ENCODE results near the gene MARCOL.
A peak's percentile ranks its signal among the peaks of the same experiment; 100 is the strongest.

Gene MARCOL

DNA sequence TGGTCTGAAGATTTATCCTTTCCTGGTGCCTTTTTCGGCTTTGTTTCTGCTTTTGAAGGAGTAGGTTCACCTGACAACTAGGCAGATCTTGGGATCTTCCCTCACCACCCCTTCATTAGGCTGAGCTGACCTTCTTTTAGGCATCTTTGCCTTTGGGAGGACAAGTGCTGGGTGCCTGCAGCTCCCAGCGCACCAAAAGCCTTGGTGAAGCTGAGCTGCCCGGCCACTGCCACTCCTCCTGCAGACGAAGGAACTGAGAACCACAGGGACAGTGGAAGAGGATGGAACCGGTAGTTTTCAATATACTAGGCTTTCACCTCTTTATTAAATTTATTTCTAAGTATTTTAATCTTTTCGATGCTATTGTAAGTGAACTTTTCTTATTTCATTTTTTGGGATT, 16.8 kb upstream of the MARCOL start:
- Histone ChIP-seq H3K36me3 (ENCODE audit: insufficient read depth, low read length) (no peaks in the 10 kb centered on the region), H3K9ac (ENCODE audit: low read depth, low read length) (no peak overlapping the region), H3K9me3 (ENCODE audit: insufficient read depth, low read depth, low read length) (no peaks in the 10 kb centered on the region), H3K27ac (ENCODE audit: low read depth, low read length) (no peak overlapping the region), H3K27me3 (ENCODE audit: insufficient read depth, low read length) (no peaks in the 10 kb centered on the region), H3K4me3 (ENCODE audit: low read length) (no peak overlapping the region), H3K4me1 (ENCODE audit: insufficient read depth, low read length) (no peaks in the 10 kb centered on the region)
- WGBS, result 90% methylated on average over 5 of the region's 6 CpGs

DNA sequence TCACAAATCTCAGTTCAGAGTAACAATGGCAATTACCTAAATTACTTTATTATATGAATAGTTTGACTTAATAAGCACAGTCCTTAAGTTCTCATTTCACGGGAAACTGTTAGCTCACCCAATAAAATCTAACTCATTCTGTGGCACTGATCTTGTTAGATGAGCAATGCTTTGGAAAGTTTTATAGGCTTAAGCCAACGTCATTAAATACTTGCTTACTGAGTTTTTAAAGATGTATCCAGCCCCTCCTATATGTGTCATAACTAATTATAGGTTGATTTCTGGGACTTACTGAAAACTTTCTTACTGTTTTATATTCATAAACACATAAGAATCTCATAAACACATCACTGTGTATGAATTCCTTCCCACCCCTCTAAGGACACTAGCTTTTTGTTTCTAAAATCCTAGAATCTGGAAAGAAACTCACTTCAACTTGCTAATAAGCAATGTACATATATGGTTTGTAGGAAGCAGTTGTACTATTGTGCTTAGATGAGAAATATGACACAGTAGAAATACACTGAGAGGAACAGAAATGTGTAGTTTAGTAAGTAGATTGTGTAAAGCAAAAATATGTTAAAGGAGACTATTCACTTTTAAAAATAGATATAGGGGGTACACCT, 14.1 kb upstream of the MARCOL start:
- no peak overlapping the region for H3K4me3 ChIP-seq (ENCODE audit: low read length)
- no peak overlapping the region for H3K27ac ChIP-seq (ENCODE audit: low read depth, low read length)
- H3K27me3 ChIP-seq (ENCODE audit: insufficient read depth, low read length), result no peaks in the 10 kb centered on the region
- no peak overlapping the region for H3K9ac ChIP-seq (ENCODE audit: low read depth, low read length)
- H3K4me1 ChIP-seq (ENCODE audit: insufficient read depth, low read length), result no peaks in the 10 kb centered on the region
- WGBS, result 100% methylated on average over 2 of the region's 2 CpGs
- no peaks in the 10 kb centered on the region for H3K9me3 ChIP-seq (ENCODE audit: insufficient read depth, low read depth, low read length)
- H3K36me3 ChIP-seq (ENCODE audit: insufficient read depth, low read length), result no peaks in the 10 kb centered on the region

DNA sequence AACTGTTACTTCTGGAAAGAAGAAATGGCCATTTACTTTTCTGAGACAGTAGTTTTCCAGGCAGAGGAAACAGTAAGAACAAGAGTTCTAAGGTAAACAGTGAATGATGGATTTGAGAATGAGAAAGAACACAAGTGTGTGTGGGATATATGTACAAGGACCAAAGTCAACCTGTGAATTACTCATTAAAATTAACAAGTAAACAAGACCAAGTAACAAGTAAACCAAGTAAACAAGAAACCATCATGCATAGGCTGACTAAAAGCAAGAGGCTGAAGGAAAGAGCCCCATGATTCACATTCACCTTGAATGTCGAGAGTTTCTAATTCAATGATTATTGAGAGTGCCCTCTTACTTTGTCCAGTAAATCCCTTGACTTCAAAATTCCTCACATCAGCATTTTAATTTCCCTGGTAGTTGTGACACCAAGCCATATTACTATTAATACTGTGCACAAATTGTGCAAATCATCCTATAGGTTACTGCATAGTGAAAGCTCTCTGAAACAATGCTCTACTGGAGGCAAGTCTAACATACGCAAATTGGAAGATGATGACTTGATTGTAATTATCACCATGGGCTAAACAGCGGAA, 9.8 kb upstream of the MARCOL start:
- Histone ChIP-seq H3K4me1 (ENCODE audit: insufficient read depth, low read length) (no peaks in the 10 kb centered on the region; the same call in 1 of the 2 replicates), H3K27ac (ENCODE audit: low read depth, low read length) (no peak overlapping the region)
- WGBS, result 96% methylated on average over 3 of the region's 3 CpGs

DNA sequence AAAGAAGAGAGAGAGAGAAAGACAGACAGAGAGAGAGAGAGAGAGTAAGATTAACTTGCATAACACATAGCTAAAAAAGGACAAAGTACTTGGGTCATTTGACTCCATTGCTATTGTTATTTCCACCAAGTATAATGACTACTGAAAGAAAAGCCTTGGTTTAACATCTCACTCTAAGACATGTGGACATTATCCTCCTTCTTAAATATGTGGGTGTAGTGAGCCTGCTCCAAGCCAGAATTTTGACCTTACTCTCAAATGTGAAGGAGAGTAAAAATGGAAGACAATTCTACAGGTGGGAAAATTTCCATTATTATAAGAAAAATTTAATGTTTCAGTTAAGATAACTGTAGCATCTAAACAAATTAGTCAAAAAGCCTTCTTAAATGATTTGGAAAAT, 8.5 kb upstream of the MARCOL start:
- no peaks in the 10 kb centered on the region for H3K27me3 ChIP-seq (ENCODE audit: insufficient read depth, low read length)
- H3K9ac ChIP-seq (ENCODE audit: low read depth, low read length), result no peak overlapping the region
- H3K36me3 ChIP-seq (ENCODE audit: insufficient read depth, low read length), result no peaks in the 10 kb centered on the region
- no peaks in the 10 kb centered on the region for H3K9me3 ChIP-seq (ENCODE audit: insufficient read depth, low read depth, low read length)
- H3K27ac ChIP-seq (ENCODE audit: low read depth, low read length), result no peak overlapping the region
- H3K4me1 ChIP-seq (ENCODE audit: insufficient read depth, low read length), result no peaks in the 10 kb centered on the region; the same call in 1 of the 2 replicates
- peak overlapping the region; percentile 20; the same call in 1 of the 2 replicates for H3K4me3 ChIP-seq (ENCODE audit: low read length)

More for the DNA sequence above, 9.8 kb upstream of the MARCOL start:
- H3K9me3 ChIP-seq (ENCODE audit: insufficient read depth, low read depth, low read length), result no peaks in the 10 kb centered on the region
- no peaks in the 10 kb centered on the region for H3K36me3 ChIP-seq (ENCODE audit: insufficient read depth, low read length)
- H3K9ac ChIP-seq (ENCODE audit: low read depth, low read length), result no peak overlapping the region
- H3K27me3 ChIP-seq (ENCODE audit: insufficient read depth, low read length), result no peaks in the 10 kb centered on the region
- no peak overlapping the region for H3K4me3 ChIP-seq (ENCODE audit: low read length)

DNA sequence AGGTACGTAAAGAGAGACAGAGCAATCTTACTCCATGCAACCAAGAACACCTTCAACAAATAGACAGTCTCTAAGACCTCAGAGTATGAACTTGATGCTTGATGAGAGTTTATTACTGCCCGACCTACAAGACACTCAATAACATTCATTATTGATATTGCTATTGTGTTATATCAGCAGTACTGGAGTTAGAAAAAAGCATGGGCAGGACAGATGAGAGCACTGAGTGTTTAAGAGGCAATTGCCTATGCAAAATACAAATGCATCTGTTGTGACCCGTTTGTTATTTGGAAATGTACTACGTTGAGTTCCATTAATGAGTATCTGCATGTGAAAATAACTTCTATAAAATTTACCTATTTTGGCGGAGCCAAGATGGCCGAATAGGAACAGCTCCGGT, 8.1 kb upstream of the MARCOL start:
- Histone ChIP-seq H3K27me3 (ENCODE audit: insufficient read depth, low read length) (no peaks in the 10 kb centered on the region), H3K4me3 (ENCODE audit: low read length) (peak overlapping the region; percentile 20; the same call in 1 of the 2 replicates), H3K27ac (ENCODE audit: low read depth, low read length) (no peak overlapping the region), H3K9me3 (ENCODE audit: insufficient read depth, low read depth, low read length) (no peaks in the 10 kb centered on the region), H3K4me1 (ENCODE audit: insufficient read depth, low read length) (no peaks in the 10 kb centered on the region; the same call in 1 of the 2 replicates), H3K36me3 (ENCODE audit: insufficient read depth, low read length) (no peaks in the 10 kb centered on the region), H3K9ac (ENCODE audit: low read depth, low read length) (no peak overlapping the region)
- 96% methylated on average over 5 of the region's 7 CpGs for WGBS

DNA sequence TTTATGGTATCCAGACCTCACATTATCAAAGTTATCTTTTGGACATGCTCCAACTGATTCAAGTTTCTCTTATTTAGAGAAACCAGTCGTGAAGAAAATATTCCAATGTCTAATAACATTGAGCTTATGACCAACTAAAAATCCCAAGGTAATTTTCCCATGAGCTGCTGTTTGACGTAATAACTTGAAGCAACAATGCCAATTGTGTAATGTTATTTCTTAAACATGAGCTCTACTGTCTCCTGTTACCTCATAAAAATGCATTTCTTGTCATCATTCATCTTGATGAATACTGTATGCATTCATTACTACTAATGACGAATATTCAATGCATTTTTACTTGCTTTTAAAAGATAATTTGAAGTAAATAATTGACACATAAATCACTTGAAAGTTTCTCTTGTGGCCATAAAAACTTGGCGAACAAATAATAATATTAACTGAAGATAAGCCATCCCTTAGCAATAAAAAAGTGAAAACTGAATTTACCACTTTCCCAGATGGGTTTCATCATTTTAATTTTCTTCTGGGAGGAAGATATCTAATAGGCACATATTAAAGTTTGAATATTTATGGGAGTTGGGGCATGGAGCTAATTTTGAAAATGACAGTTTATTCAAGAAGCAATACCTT, 424 bp upstream of the MARCOL start:
- H3K36me3 ChIP-seq (ENCODE audit: insufficient read depth, low read length), result no peaks in the 10 kb centered on the region
- no peak overlapping the region for H3K4me3 ChIP-seq (ENCODE audit: low read length)
- H3K27me3 ChIP-seq (ENCODE audit: insufficient read depth, low read length), result no peaks in the 10 kb centered on the region
- H3K9me3 ChIP-seq (ENCODE audit: insufficient read depth, low read depth, low read length), result no peaks in the 10 kb centered on the region
- H3K9ac ChIP-seq (ENCODE audit: low read depth, low read length), result no peak overlapping the region
- WGBS, result 89% methylated on average over 3 of the region's 4 CpGs
- no peak overlapping the region for H3K27ac ChIP-seq (ENCODE audit: low read depth, low read length)
- no peaks in the 10 kb centered on the region for H3K4me1 ChIP-seq (ENCODE audit: insufficient read depth, low read length)

DNA sequence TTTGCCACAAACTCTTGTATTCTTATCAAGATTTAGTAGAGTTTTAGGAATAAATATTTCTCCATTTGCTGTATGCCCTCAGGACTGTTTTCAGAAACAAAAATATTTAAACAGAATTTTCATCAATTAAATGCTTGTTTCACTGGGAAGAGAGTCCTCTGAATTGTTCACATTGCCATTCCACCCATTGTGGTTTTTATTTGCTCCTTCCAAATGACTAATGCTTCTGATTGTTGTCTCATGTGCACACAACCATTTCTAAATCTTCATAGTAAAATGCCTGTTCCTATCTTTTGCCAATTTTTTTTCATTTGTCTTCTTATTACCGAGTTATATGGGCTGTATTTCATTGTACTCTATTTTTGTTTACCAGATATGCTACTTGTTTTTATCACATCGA, 10.6 kb downstream of the MARCOL start:
- Histone ChIP-seq H3K4me3 (ENCODE audit: low read length) (no peak overlapping the region), H3K36me3 (ENCODE audit: insufficient read depth, low read length) (no peaks in the 10 kb centered on the region), H3K27ac (ENCODE audit: low read depth, low read length) (no peak overlapping the region), H3K27me3 (ENCODE audit: insufficient read depth, low read length) (peaks cover 2% of the 10 kb centered on the region; the same call in 1 of the 2 replicates), H3K4me1 (ENCODE audit: insufficient read depth, low read length) (no peaks in the 10 kb centered on the region), H3K9me3 (ENCODE audit: insufficient read depth, low read depth, low read length) (no peaks in the 10 kb centered on the region), H3K9ac (ENCODE audit: low read depth, low read length) (no peak overlapping the region)
- no CpG with 5 or more reads among the region's 2 CpGs for WGBS

DNA sequence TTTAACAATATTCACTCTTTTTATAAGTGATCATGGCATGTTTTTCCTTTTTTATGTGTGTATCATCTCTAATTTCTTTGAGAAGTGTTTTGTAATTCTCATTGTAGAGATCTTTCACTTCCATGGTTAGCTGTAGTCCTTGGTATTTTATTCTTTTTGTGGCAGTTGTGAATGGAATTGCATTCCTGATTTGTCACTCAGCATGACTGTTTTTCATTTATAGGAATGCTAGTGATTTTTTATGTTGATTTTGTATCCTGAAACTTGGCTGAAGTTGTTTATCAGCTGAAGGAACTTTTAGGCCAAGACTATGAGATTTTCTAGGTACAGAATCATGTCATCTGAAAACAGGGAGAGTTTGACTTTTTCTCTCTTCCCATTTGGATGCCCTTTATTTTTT, 17.1 kb downstream of the MARCOL start:
- Histone ChIP-seq H3K27ac (ENCODE audit: low read depth, low read length) (no peak overlapping the region), H3K9ac (ENCODE audit: low read depth, low read length) (no peak overlapping the region), H3K4me3 (ENCODE audit: low read length) (no peak overlapping the region), H3K36me3 (ENCODE audit: insufficient read depth, low read length) (no peaks in the 10 kb centered on the region), H3K27me3 (ENCODE audit: insufficient read depth, low read length) (no peaks in the 10 kb centered on the region), H3K9me3 (ENCODE audit: insufficient read depth, low read depth, low read length) (peaks cover 7% of the 10 kb centered on the region; the same call in 1 of the 2 replicates), H3K4me1 (ENCODE audit: insufficient read depth, low read length) (no peaks in the 10 kb centered on the region)

DNA sequence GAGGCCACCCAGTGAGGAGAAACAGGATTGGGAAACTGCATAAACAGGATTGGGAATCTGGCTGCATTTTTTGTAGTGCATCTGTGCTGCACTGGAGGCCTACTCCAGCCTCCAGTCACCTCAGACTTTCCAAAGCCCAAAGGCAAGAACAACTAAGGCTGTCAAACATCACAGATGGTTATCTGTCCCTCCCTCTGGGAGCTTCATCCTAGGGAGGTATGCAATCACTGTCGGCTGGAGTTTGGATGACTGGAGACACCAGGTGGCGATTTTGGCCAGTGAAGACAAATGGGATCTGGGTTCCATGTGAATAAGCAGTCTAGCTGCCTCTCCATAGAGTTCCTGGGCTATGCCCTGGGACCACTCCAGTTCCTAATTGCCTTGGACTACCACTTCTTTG, 21.0 kb downstream of the MARCOL start:
- 80% methylated on average over 2 of the region's 2 CpGs for WGBS
- H3K27me3 ChIP-seq (ENCODE audit: insufficient read depth, low read length), result no peaks in the 10 kb centered on the region
- H3K9ac ChIP-seq (ENCODE audit: low read depth, low read length), result no peak overlapping the region
- H3K27ac ChIP-seq (ENCODE audit: low read depth, low read length), result no peak overlapping the region
- no peak overlapping the region for H3K4me3 ChIP-seq (ENCODE audit: low read length)
- no peaks in the 10 kb centered on the region for H3K36me3 ChIP-seq (ENCODE audit: insufficient read depth, low read length)
- peaks cover 7% of the 10 kb centered on the region; the same call in 1 of the 2 replicates for H3K9me3 ChIP-seq (ENCODE audit: insufficient read depth, low read depth, low read length)
- H3K4me1 ChIP-seq (ENCODE audit: insufficient read depth, low read length), result no peaks in the 10 kb centered on the region

DNA sequence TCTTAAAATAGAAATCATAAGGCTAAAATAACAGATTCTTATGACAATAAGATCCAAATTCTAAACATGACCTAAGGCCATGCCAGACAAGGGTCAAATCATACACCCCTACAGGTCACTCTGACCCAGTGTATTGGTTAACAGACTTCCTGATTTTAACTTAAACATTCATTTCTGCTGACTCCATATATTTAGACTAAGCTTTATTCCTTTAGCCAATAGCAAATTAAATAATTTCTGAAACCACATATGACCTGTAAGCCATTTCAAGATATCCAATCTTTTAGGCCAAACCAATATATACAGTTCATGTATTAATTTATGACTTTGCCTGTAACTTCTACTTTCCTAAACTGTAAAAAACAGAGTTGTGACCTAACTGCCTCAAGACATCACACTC, 22.9 kb downstream of the MARCOL start:
- Histone ChIP-seq H3K27me3 (ENCODE audit: insufficient read depth, low read length) (no peaks in the 10 kb centered on the region), H3K36me3 (ENCODE audit: insufficient read depth, low read length) (no peaks in the 10 kb centered on the region), H3K27ac (ENCODE audit: low read depth, low read length) (no peak overlapping the region), H3K9ac (ENCODE audit: low read depth, low read length) (no peak overlapping the region), H3K9me3 (ENCODE audit: insufficient read depth, low read depth, low read length) (peaks cover 7% of the 10 kb centered on the region; the same call in 1 of the 2 replicates), H3K4me3 (ENCODE audit: low read length) (no peak overlapping the region), H3K4me1 (ENCODE audit: insufficient read depth, low read length) (no peaks in the 10 kb centered on the region)

DNA sequence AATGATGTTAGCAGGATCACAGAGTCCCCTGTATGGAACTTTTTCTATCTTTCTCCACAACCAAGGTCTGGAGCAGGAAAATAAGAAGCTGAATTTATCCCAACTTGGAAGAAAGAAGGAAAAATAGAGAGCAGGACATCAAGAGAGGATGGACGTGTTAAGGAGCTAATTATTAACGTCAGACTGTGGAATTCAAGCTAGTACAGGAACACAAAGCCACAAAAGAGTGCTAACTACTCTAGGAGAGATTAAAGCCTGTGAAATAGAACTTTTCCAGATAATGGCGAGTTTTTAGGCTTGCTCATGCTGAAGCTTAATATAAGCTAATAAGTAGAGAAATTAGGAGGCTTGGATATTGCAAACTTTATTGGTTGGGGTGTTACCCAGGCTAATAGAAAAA, 29.6 kb downstream of the MARCOL start:
- Histone ChIP-seq H3K9ac (ENCODE audit: low read depth, low read length) (no peak overlapping the region), H3K4me1 (ENCODE audit: insufficient read depth, low read length) (no peaks in the 10 kb centered on the region), H3K36me3 (ENCODE audit: insufficient read depth, low read length) (no peaks in the 10 kb centered on the region), H3K27me3 (ENCODE audit: insufficient read depth, low read length) (no peaks in the 10 kb centered on the region), H3K9me3 (ENCODE audit: insufficient read depth, low read depth, low read length) (no peaks in the 10 kb centered on the region), H3K4me3 (ENCODE audit: low read length) (no peak overlapping the region), H3K27ac (ENCODE audit: low read depth, low read length) (no peak overlapping the region)
- WGBS, result 77% methylated on average over 3 of the region's 3 CpGs

All from HUES64 (cell line).